Measurements from ENCODE around the gene THRSP. TPM values are rescaled to one million over a fixed set of nuclear protein-coding genes. Genes with fewer than 3 reads are reported as not detected.
"Not testable (repeated sequence)": the region's sequence is repeated elsewhere in the genome, so short reads cannot be mapped to it uniquely, and the experiment has no call there.

THRSP gene
- total and polyA plus RNA-seq, 3 experiments from 2014 or later: not detected

DNA sequence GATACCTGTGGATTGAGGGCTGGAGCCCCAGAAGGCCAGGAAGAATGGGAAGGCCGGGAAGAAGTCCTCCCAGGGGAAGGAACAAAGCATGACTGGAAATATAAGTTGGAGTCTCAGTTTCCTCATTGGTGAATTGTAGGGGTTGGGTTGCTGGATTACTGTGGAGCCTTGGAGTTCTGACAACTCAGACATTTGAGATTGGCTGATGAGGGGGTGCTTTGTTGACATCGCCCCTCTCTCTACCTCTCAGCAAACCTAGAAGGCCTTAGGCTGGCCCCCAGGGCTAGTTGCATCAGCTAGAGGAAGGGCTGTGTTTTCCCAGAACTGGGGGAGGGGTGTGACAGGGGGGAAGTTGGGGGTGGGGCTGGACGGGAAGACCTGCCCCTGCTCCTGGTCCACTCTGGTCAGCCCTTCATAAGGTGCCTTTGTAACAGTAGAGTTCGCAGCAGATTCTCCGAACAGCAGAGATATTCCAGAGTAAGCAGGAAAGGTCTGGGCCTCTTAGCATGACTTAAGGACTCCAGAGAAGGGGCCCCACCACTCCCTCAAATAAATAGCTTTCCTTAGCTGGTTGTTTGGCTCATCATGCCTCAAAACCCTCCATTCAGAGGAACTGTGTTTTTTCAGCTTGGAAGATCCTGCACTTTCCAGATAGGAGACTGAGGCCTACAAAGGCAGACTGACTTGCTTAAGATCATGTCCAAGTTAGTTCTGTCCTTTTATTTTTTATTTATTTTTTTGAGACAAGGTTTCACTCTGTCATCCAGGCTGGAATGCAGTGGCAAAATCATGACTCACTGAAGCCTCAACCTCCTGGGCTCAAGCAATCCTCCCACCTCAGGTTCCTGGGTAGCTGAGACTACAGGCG is 12.5 kb upstream of the THRSP start:
- H3K36me3 Mint-ChIP-seq: peaks cover 0 to 2% (median 0%) of the 10 kb centered on the region in 3 donors
- no peaks in the 10 kb centered on the region for H3K9me3 Mint-ChIP-seq
- H3K4me3 Mint-ChIP-seq: no peak overlapping the region
- CTCF ChIA-PET: no interaction called here
- no peaks in the 10 kb centered on the region for H3K36me3 ChIP-seq (ENCODE audit: insufficient read depth, low read length)
- DNase-seq: no peak
- H3K4me1 Mint-ChIP-seq: peaks cover 0 to 4% (median 4%) of the 10 kb centered on the region in 3 donors
- no peaks in the 10 kb centered on the region for H3K9me3 ChIP-seq (ENCODE audit: low read length)
- no peak overlapping the region for H3K4me3 ChIP-seq (ENCODE audit: low read length)
- no peaks in the 10 kb centered on the region for H3K4me1 ChIP-seq (ENCODE audit: insufficient read depth, low read length)
- POLR2A ChIA-PET: no interaction called here
- H3K27ac ChIP-seq (ENCODE audit: low read depth, low read length): peak overlapping the region; percentile 67
- H3K27me3 ChIP-seq (ENCODE audit: insufficient read depth, low read length, poor library complexity, severe bottlenecking): no peaks in the 10 kb centered on the region
- peak overlapping the region in 1 of 8 donors; percentile 62 for H3K27ac Mint-ChIP-seq
- H3K27me3 Mint-ChIP-seq: no peaks in the 10 kb centered on the region

DNA sequence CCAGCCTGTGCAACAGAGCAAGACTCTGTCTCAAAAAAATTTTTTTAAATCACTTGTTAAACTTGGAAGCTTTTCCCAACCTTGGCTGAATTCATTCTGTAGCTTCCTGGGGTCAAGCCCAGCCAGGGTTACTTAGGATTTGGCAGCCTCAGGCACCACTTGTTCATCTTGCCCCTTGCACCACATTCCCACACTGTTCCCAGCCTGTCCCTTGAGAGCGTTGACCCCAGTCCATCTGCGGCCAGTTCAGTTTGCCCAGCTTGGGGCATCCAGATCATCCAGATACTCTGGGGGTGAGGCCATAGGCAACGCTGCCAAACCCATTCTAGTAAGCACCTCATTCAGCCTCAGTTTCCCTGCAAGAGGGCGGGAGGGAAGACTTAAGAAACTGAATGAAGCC is 8.7 kb upstream of the THRSP start:
- CTCF ChIA-PET: interaction anchor here (3.3 kb wide), 1 partner anchor 9 kb away, joined by 15 read pairs; no protein-coding TSS in a partner anchor
- H3K4me1 Mint-ChIP-seq: no peaks in the 10 kb centered on the region
- POLR2A ChIA-PET: no interaction called here
- no peak overlapping the region for H3K4me3 Mint-ChIP-seq
- no peak for DNase-seq
- H3K9me3 Mint-ChIP-seq: no peaks in the 10 kb centered on the region
- H3K4me1 ChIP-seq (ENCODE audit: insufficient read depth, low read length): no peaks in the 10 kb centered on the region
- H3K4me3 ChIP-seq (ENCODE audit: low read length): no peak overlapping the region
- H3K27me3 Mint-ChIP-seq: no peaks in the 10 kb centered on the region
- peaks cover 0 to 3% (median 0%) of the 10 kb centered on the region in 3 donors for H3K36me3 Mint-ChIP-seq
- no peaks in the 10 kb centered on the region for H3K36me3 ChIP-seq (ENCODE audit: insufficient read depth, low read length)
- H3K27ac Mint-ChIP-seq: no peak overlapping the region
- H3K27ac ChIP-seq (ENCODE audit: low read depth, low read length): no peak overlapping the region
- H3K27me3 ChIP-seq (ENCODE audit: insufficient read depth, low read length, poor library complexity, severe bottlenecking): no peaks in the 10 kb centered on the region
- H3K9me3 ChIP-seq (ENCODE audit: low read length): no peaks in the 10 kb centered on the region

DNA sequence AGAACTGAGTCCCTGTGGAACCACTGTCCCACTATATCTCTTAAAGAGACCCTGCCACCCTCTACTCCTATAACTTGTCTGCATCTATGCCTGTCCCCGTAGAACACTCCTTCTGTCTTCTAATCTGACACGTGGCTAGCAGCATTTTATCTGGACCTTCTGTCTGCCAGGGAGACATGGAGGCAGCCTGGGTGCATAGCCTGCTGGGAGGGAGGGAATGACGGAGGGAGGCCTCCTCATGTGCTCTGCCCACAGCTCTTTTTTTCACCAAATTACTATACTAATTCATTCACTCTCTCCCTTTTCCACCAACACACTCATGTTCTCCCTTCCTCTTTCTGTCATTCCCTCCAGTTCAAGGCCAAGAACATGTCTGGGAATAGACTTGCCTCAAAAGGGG is 7.6 kb upstream of the THRSP start:
- Histone ChIP-seq H3K4me1 (ENCODE audit: insufficient read depth, low read length) (no peaks in the 10 kb centered on the region), H3K36me3 (ENCODE audit: insufficient read depth, low read length) (no peaks in the 10 kb centered on the region), H3K4me3 (ENCODE audit: low read length) (no peak overlapping the region), H3K9me3 (ENCODE audit: low read length) (no peaks in the 10 kb centered on the region), H3K27me3 (ENCODE audit: insufficient read depth, low read length, poor library complexity, severe bottlenecking) (no peaks in the 10 kb centered on the region), H3K27ac (ENCODE audit: low read depth, low read length) (no peak overlapping the region)
- DNase-seq: no peak
- Mint-ChIP-seq H3K9me3 (no peaks in the 10 kb centered on the region), H3K4me3 (no peak overlapping the region), H3K4me1 (no peaks in the 10 kb centered on the region), H3K27me3 (no peaks in the 10 kb centered on the region), H3K27ac (peak overlapping the region in 3 of 8 donors; percentile 11 to 55 (median 44)), H3K36me3 (peaks cover 0 to 4% (median 0%) of the 10 kb centered on the region in 3 donors)
- POLR2A ChIA-PET: no interaction called here
- CTCF ChIA-PET: interaction anchor here (3.3 kb wide), 1 partner anchor 10 kb away, joined by 15 read pairs; no protein-coding TSS in a partner anchor

DNA sequence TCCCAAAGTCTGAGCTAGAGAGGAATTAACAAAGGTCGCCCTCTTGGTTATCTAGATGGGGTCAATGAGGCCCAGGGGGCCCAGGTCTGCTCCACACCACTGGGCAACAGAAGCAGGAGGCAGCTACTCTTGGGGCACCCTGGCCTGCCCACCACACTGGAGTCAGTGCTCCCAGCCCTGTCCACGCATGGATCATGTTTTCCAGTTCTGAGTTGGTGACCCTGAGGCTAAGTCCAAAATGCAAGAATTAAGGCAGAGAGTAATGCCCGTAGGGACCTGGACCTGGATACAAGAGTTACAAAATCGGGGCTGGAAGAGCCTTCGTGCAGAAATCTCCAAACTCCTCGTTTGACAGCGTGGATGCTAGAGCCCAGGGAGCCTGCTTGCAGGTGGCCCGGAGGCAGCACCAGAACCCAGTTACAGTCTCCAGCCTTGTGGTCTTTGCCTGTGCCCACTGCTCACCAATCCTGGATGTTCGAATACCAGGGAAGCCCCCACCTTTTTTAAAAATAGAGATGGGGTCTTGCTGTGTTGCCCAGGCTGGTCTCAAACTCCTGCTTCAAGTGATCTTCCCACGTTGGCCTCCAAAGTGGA is 6.1 kb upstream of the THRSP start:
- H3K27ac ChIP-seq (ENCODE audit: low read depth, low read length): no peak overlapping the region
- Mint-ChIP-seq H3K36me3 (peaks cover 0 to 3% (median 0%) of the 10 kb centered on the region in 3 donors), H3K27me3 (no peaks in the 10 kb centered on the region), H3K27ac (no peak overlapping the region), H3K4me1 (no peaks in the 10 kb centered on the region), H3K4me3 (no peak overlapping the region), H3K9me3 (no peaks in the 10 kb centered on the region)
- no peak overlapping the region for H3K4me3 ChIP-seq (ENCODE audit: low read length)
- H3K36me3 ChIP-seq (ENCODE audit: insufficient read depth, low read length): no peaks in the 10 kb centered on the region
- CTCF ChIA-PET: interaction anchor here (1.0 kb wide), 1 partner anchor 11 kb away, joined by 4 read pairs; no protein-coding TSS in a partner anchor
- POLR2A ChIA-PET: interaction anchor here (0.6 kb wide), 1 partner anchor 363 kb away, joined by 3 read pairs; no protein-coding TSS in a partner anchor
- H3K9me3 ChIP-seq (ENCODE audit: low read length): no peaks in the 10 kb centered on the region
- no peak for DNase-seq
- H3K27me3 ChIP-seq (ENCODE audit: insufficient read depth, low read length, poor library complexity, severe bottlenecking): no peaks in the 10 kb centered on the region
- no peaks in the 10 kb centered on the region for H3K4me1 ChIP-seq (ENCODE audit: insufficient read depth, low read length)

GRCh38 chr11:78059749-78060328 is 3.8 kb upstream of the THRSP start:
- H3K4me3 Mint-ChIP-seq; H3K9me3 ChIP-seq (ENCODE audit: low read length); H3K27me3 Mint-ChIP-seq; H3K4me3 ChIP-seq (ENCODE audit: low read length); POLR2A ChIA-PET; H3K36me3 Mint-ChIP-seq; CTCF ChIA-PET; H3K27ac Mint-ChIP-seq; H3K9me3 Mint-ChIP-seq; H3K27ac ChIP-seq (ENCODE audit: low read depth, low read length); H3K36me3 ChIP-seq (ENCODE audit: insufficient read depth, low read length); DNase-seq; H3K27me3 ChIP-seq (ENCODE audit: insufficient read depth, low read length, poor library complexity, severe bottlenecking); H3K4me1 ChIP-seq (ENCODE audit: insufficient read depth, low read length); H3K4me1 Mint-ChIP-seq: not testable (repeated sequence)

GRCh38 chr11:78060533-78060932 is 3.1 kb upstream of the THRSP start:
- no peaks in the 10 kb centered on the region for H3K36me3 ChIP-seq (ENCODE audit: insufficient read depth, low read length)
- Mint-ChIP-seq H3K4me1 (no peaks in the 10 kb centered on the region), H3K4me3 (no peak overlapping the region), H3K27me3 (no peaks in the 10 kb centered on the region), H3K36me3 (peaks cover 0 to 1% (median 0%) of the 10 kb centered on the region in 3 donors), H3K27ac (no peak overlapping the region), H3K9me3 (no peaks in the 10 kb centered on the region)
- H3K4me1 ChIP-seq (ENCODE audit: insufficient read depth, low read length): no peaks in the 10 kb centered on the region
- ChIA-PET CTCF (no interaction called here), POLR2A (no interaction called here)
- no peaks in the 10 kb centered on the region for H3K27me3 ChIP-seq (ENCODE audit: insufficient read depth, low read length, poor library complexity, severe bottlenecking)
- no peak for DNase-seq
- H3K27ac ChIP-seq (ENCODE audit: low read depth, low read length): no peak overlapping the region
- H3K9me3 ChIP-seq (ENCODE audit: low read length): no peaks in the 10 kb centered on the region
- no peak overlapping the region for H3K4me3 ChIP-seq (ENCODE audit: low read length)

- DNase-seq: no peak
- Mint-ChIP-seq H3K4me3 (no peak overlapping the region), H3K27ac (peak overlapping the region in 1 of 8 donors; percentile 31), H3K27me3 (no peaks in the 10 kb centered on the region), H3K9me3 (no peaks in the 10 kb centered on the region), H3K36me3 (peaks cover 0 to 1% (median 0%) of the 10 kb centered on the region in 3 donors), H3K4me1 (no peaks in the 10 kb centered on the region)
- Histone ChIP-seq H3K9me3 (ENCODE audit: low read length) (no peaks in the 10 kb centered on the region), H3K36me3 (ENCODE audit: insufficient read depth, low read length) (no peaks in the 10 kb centered on the region), H3K27ac (ENCODE audit: low read depth, low read length) (no peak overlapping the region), H3K27me3 (ENCODE audit: insufficient read depth, low read length, poor library complexity, severe bottlenecking) (no peaks in the 10 kb centered on the region), H3K4me1 (ENCODE audit: insufficient read depth, low read length) (no peaks in the 10 kb centered on the region), H3K4me3 (ENCODE audit: low read length) (no peak overlapping the region)
- CTCF ChIA-PET: no interaction called here
- POLR2A ChIA-PET: no interaction called here
Observed at GRCh38 chr11:78061088-78061920, 2.4 kb upstream of the THRSP start.

All from CD8-positive, alpha-beta memory T cell (primary cell).